Activated naive CD8-positive, alpha-beta T cell treated with anti-CD3 and anti-CD28 coated beads, Interleukin-2, amount 50 U/mL, for 24 hours (primary cell): Measurements from ENCODE around the gene AKIRIN1.
"Not testable (repeated sequence)": the region's sequence is repeated elsewhere in the genome, so short reads cannot be mapped to it uniquely, and the experiment has no call there.

Experiments
- ATAC-seq: fragments of 150-1000 bp; cut with Tn5 transposase; one replicate; pipeline ENCODE4 v1.10.0; 2021
- DNase-seq: peaks from one replicate; pipeline ENCODE4 v3.0.0; 2021
- H3K27ac Mint-ChIP-seq: one replicate; pipeline ENCODE4 v1.8.0; 2021; ENCODE audit warnings: mild to moderate bottlenecking, mixed read lengths
- H3K27me3 Mint-ChIP-seq: one replicate; pipeline ENCODE4 v1.8.0; 2021; ENCODE audit warnings: mixed read lengths
- H3K36me3 Mint-ChIP-seq: one replicate; pipeline ENCODE4 v1.8.0; 2021; ENCODE audit warnings: low read depth, mixed read lengths
- H3K4me1 Mint-ChIP-seq: one replicate; pipeline ENCODE4 v1.8.0; 2021; ENCODE audit warnings: mixed read lengths
- H3K4me3 Mint-ChIP-seq: one replicate; pipeline ENCODE4 v1.8.0; 2021; ENCODE audit warnings: mild to moderate bottlenecking, moderate library complexity, mixed read lengths
- H3K9me3 Mint-ChIP-seq: one replicate; pipeline ENCODE4 v1.8.0; 2021; ENCODE audit warnings: mixed read lengths

AKIRIN1 gene

GRCh38 chr1:38978245-38978542 lies 12.9 kb upstream of the AKIRIN1 start:
- Mint-ChIP-seq H3K36me3 (peaks cover 10% of the 10 kb centered on the region), H3K4me3 (peak overlapping the region; percentile 49)
- not testable (repeated sequence) for H3K27me3 Mint-ChIP-seq, H3K9me3 Mint-ChIP-seq, H3K4me1 Mint-ChIP-seq, ATAC-seq, H3K27ac Mint-ChIP-seq
- peak; percentile 37 for DNase-seq

GRCh38 chr1:38979380-38979779 lies 11.7 kb upstream of the AKIRIN1 start:
- ATAC-seq, DNase-seq, H3K27me3 Mint-ChIP-seq, H3K27ac Mint-ChIP-seq, H3K9me3 Mint-ChIP-seq, H3K4me1 Mint-ChIP-seq, H3K4me3 Mint-ChIP-seq: not testable (repeated sequence)
- peaks cover 10% of the 10 kb centered on the region for H3K36me3 Mint-ChIP-seq

- H3K9me3 Mint-ChIP-seq: no peaks in the 10 kb centered on the region
- peak overlapping the region; percentile 69 for H3K27ac Mint-ChIP-seq
- no peak for ATAC-seq
Measured at GRCh38 chr1:38989979-38990378, 1.1 kb upstream of the AKIRIN1 start.

GRCh38 chr1:38990386-38990737 lies 714 bp upstream of the AKIRIN1 start:
- Mint-ChIP-seq H3K36me3 (peaks cover 25% of the 10 kb centered on the region), H3K27ac (peak overlapping the region; percentile 76), H3K27me3 (no peaks in the 10 kb centered on the region), H3K9me3 (no peaks in the 10 kb centered on the region), H3K4me3 (peak overlapping the region; percentile 75), H3K4me1 (peaks cover 39% of the 10 kb centered on the region)
- no peak for DNase-seq
- ATAC-seq: no peak

More at GRCh38 chr1:38989979-38990378, 1.1 kb upstream of the AKIRIN1 start:
- DNase-seq: no peak
- peaks cover 21% of the 10 kb centered on the region for H3K36me3 Mint-ChIP-seq
- no peaks in the 10 kb centered on the region for H3K27me3 Mint-ChIP-seq
- H3K4me1 Mint-ChIP-seq: peaks cover 35% of the 10 kb centered on the region
- peak overlapping the region; percentile 75 for H3K4me3 Mint-ChIP-seq

GRCh38 chr1:38991638-38992411 lies 749 bp downstream of the AKIRIN1 start:
- ATAC-seq (no peak), DNase-seq (peak; percentile 19)
- peak overlapping the region; percentile 83 for H3K27ac Mint-ChIP-seq
- no peaks in the 10 kb centered on the region for H3K9me3 Mint-ChIP-seq
- peaks cover 35% of the 10 kb centered on the region for H3K36me3 Mint-ChIP-seq
- peaks cover 51% of the 10 kb centered on the region for H3K4me1 Mint-ChIP-seq
- no peaks in the 10 kb centered on the region for H3K27me3 Mint-ChIP-seq
- H3K4me3 Mint-ChIP-seq: peak overlapping the region; percentile 89

GRCh38 chr1:38992412-38993111 lies 1.5 kb downstream of the AKIRIN1 start:
- ATAC-seq (no peak), DNase-seq (no peak)
- Mint-ChIP-seq H3K9me3 (no peaks in the 10 kb centered on the region), H3K4me1 (peaks cover 56% of the 10 kb centered on the region), H3K36me3 (peaks cover 39% of the 10 kb centered on the region), H3K27ac (peak overlapping the region; percentile 83), H3K4me3 (peak overlapping the region; percentile 89), H3K27me3 (no peaks in the 10 kb centered on the region)

- no peaks in the 10 kb centered on the region for H3K27me3 Mint-ChIP-seq
- no peak overlapping the region for H3K4me3 Mint-ChIP-seq
- no peak overlapping the region for H3K27ac Mint-ChIP-seq
- peaks cover 52% of the 10 kb centered on the region for H3K36me3 Mint-ChIP-seq
- no peak for ATAC-seq
- H3K9me3 Mint-ChIP-seq: no peaks in the 10 kb centered on the region
- no peak for DNase-seq
- H3K4me1 Mint-ChIP-seq: peaks cover 67% of the 10 kb centered on the region
Measured at GRCh38 chr1:38994196-38994595, 3.1 kb downstream of the AKIRIN1 start.

GRCh38 chr1:38997034-38997900 lies 6.2 kb downstream of the AKIRIN1 start:
- no peak for ATAC-seq
- H3K4me1 Mint-ChIP-seq: peaks cover 69% of the 10 kb centered on the region

GRCh38 chr1:38997901-38998190 lies 6.8 kb downstream of the AKIRIN1 start:
- Mint-ChIP-seq H3K9me3 (no peaks in the 10 kb centered on the region), H3K4me1 (peaks cover 69% of the 10 kb centered on the region), H3K36me3 (peaks cover 69% of the 10 kb centered on the region), H3K4me3 (no peak overlapping the region), H3K27me3 (no peaks in the 10 kb centered on the region), H3K27ac (no peak overlapping the region)
- ATAC-seq (no peak), DNase-seq (no peak)

More at GRCh38 chr1:38997034-38997900, 6.2 kb downstream of the AKIRIN1 start:
- no peak for DNase-seq
- no peaks in the 10 kb centered on the region for H3K27me3 Mint-ChIP-seq
- no peak overlapping the region for H3K4me3 Mint-ChIP-seq
- H3K9me3 Mint-ChIP-seq: no peaks in the 10 kb centered on the region
- H3K36me3 Mint-ChIP-seq: peaks cover 70% of the 10 kb centered on the region
- peak overlapping the region; percentile 77 for H3K27ac Mint-ChIP-seq

GRCh38 chr1:39001516-39002421 lies 10.7 kb downstream of the AKIRIN1 start:
- ATAC-seq: no peak
- H3K27ac Mint-ChIP-seq: peak overlapping the region; percentile 33
- peaks cover 66% of the 10 kb centered on the region for H3K36me3 Mint-ChIP-seq
- H3K9me3 Mint-ChIP-seq: no peaks in the 10 kb centered on the region
- no peak for DNase-seq
- H3K27me3 Mint-ChIP-seq: no peaks in the 10 kb centered on the region
- H3K4me1 Mint-ChIP-seq: peaks cover 53% of the 10 kb centered on the region
- H3K4me3 Mint-ChIP-seq: no peak overlapping the region

- H3K4me3 Mint-ChIP-seq: no peak overlapping the region
- H3K9me3 Mint-ChIP-seq: no peaks in the 10 kb centered on the region
- no peaks in the 10 kb centered on the region for H3K27me3 Mint-ChIP-seq
- DNase-seq (no peak), ATAC-seq (no peak)
- peak overlapping the region; percentile 68 for H3K27ac Mint-ChIP-seq
- H3K36me3 Mint-ChIP-seq: peaks cover 57% of the 10 kb centered on the region
- peaks cover 39% of the 10 kb centered on the region for H3K4me1 Mint-ChIP-seq
Measured at GRCh38 chr1:39003281-39003680, 12.2 kb downstream of the AKIRIN1 start.

GRCh38 chr1:39003794-39004193 lies 12.7 kb downstream of the AKIRIN1 start:
- DNase-seq (no peak), ATAC-seq (no peak)
- Mint-ChIP-seq H3K4me3 (no peak overlapping the region), H3K9me3 (no peaks in the 10 kb centered on the region), H3K27me3 (no peaks in the 10 kb centered on the region), H3K4me1 (peaks cover 38% of the 10 kb centered on the region), H3K36me3 (peaks cover 59% of the 10 kb centered on the region), H3K27ac (peak overlapping the region; percentile 68)

GRCh38 chr1:39006287-39006686 lies 15.2 kb downstream of the AKIRIN1 start:
- Mint-ChIP-seq H3K4me1 (peaks cover 31% of the 10 kb centered on the region), H3K36me3 (peaks cover 47% of the 10 kb centered on the region), H3K9me3 (no peaks in the 10 kb centered on the region), H3K27me3 (no peaks in the 10 kb centered on the region), H3K4me3 (no peak overlapping the region), H3K27ac (no peak overlapping the region)
- ATAC-seq (no peak), DNase-seq (no peak)
